Stromal cell of bone marrow (primary cell): ENCODE results near the gene SUCNR1.
A peak's percentile ranks its signal among the peaks of the same experiment; 100 is the strongest.
"Not testable (repeated sequence)": the region's sequence is repeated elsewhere in the genome, so short reads cannot be mapped to it uniquely, and the experiment has no call there.

Experiments used
- DNase-seq: peaks from one replicate; pipeline ENCODE4 v3.0.0-alpha.2; 2012; ENCODE audit warnings: low read depth

The SUCNR1 gene

DNA sequence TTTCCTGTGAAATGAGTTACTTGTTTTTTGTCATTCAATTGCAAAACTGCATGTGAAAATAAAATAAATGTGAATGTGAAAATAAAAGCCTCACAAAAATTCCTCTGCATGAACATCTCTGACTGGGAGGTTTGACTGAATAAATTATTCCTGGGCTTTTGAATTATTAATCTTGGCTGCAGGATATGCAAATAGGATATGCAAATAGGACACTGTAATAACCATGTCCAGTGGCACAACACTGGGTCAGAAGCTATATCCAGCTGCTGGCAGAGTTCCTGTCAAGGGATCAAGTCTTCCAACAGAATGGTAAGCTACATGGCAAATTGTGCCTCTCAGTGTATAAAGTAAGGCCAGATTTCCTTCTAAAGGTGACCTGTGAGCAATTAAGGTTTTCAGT, at the start of gene SUCNR1:
Gene SUCNR1, plus strand, starts transcription at position 246 of the 400 bp plus-strand sequence. CDS start 6,250 bp downstream, outside the sequence.
- no peak for DNase-seq

DNA sequence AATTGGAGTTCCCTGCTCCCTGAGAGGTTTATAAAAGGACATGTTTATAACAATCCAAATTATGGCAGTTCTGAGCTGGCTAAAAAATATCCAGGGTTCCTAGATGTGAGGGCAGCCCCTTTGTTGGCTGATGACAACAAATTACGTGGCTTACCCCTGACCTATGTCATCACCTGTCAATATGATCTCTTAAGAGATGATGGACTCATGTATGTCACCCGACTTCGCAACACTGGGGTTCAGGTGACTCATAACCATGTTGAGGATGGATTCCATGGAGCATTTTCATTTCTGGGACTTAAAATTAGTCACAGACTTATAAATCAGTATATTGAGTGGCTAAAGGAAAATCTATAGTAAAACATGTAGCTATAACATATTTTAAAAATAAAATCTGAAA, 45.6 kb upstream of the SUCNR1 start:
- DNase-seq = no peak

GRCh38 chr3:151835751-151836525, 37.5 kb upstream of the SUCNR1 start:
- DNase-seq = no peak

DNA sequence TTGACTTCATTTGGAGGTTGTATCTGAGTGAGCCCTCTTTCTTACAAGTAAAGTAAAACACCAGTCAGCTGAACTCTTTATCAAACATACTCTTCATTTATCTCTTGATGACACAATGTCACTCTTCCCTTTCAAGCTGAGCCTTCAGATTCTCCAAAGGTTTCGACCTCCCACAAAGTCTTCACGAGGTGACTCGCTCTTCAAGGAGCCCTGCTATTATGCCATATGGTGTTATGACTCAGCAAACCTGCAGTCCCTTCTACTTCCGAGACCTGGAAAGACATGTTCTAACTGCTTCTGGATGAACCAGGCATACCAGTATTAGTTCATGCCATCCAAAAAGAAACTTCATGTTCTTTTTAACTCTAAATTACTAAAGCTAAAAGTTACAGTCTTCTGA, 36.4 kb upstream of the SUCNR1 start:
- no peak for DNase-seq

DNA sequence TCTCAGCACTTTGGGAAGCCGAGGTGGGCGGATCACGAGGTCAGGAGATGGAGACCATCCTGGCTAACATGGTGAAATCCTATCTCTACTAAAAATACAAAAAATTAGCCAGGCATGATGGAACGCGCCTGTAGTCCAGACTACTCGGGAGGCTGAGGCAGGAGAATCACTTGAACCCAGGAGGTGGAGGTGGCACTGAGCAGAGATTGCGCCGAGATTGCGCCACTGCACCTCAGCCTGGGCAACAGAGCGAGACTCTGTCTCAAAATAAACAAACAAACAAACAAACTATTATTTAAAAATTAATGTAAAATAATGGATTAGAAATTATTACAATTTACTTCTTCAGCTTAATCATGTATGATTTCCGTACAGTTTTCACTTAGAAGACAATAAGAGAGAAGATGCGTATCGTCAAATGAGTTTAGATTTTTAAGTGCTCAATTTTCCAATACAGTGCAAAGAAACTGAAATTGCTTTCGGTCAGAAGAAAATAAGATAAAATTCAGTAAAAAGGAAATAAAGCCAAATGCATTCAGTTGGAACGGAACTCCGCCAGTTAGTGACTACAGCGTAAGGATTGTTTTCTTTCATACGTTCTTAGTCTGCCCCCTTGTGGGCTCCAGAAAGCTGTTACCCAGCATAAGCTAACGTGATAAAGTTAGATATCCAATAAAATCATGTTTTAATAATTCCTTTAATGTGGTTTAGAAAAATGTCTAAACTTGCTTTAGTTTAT, 34.7 kb upstream of the SUCNR1 start:
- peak; percentile 81 for DNase-seq

DNA sequence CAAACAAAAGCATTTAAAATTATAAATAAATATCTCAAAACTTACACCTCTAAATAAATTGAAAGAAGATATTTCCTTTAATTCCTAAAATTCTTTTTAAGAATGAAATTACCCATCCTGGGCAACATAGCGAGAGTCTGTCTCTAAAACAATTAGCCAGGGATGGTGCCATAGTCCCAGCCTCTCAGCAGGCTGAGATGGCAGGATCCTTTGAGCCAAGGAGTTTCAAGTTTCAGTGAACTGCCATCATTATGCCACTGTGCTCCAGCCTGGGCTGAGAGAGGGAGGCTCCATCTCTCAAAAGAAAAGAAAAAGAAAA, 34.2 kb upstream of the SUCNR1 start:
- no peak for DNase-seq

GRCh38 chr3:151841801-151842200, 31.6 kb upstream of the SUCNR1 start:
- DNase-seq = no peak

GRCh38 chr3:151843275-151843674, 30.2 kb upstream of the SUCNR1 start:
- DNase-seq = no peak

- DNase-seq = no peak
Observed at GRCh38 chr3:151845306-151845905, 28.0 kb upstream of the SUCNR1 start.

DNA sequence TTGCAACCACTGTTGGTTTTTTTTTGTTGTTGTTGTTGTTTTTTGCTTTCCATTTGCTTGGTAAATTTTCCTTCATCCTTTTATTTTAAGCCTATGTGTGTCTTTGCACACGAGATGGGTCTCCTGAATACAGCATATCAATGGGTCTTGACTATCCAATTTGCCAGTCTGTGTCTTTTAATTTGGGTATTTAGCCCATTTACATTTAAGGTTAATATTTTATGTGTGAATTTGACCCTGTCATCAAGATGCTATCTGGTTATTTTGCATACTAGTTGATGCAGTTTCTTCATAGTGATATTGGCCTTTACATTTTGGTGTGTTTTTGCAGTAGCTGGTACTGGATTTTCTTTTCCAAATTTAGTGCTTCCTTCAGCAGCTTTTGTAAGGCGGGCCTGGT, 23.4 kb upstream of the SUCNR1 start:
- not testable (repeated sequence) for DNase-seq

GRCh38 chr3:151852074-151852811, 21.2 kb upstream of the SUCNR1 start:
- DNase-seq = no peak

DNA sequence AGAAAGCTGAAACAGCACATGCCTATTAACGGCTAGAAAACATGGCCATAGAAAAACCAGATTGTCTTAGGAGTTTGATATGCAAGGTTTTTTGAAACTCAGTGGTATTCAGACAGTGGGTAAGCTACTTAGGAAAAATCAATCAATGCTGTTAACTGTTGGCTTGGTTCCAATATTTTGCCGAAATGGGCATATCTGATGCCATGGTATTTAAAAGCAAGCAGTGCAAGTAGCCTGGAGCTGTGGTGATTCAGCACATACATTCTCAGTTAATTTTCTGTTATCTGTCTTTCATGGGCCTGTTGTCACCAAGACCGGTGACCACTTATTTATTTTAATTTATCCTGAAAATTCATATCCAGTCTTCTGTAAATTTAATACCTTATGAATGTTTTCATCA, 17.3 kb upstream of the SUCNR1 start:
- DNase-seq = no peak

DNA sequence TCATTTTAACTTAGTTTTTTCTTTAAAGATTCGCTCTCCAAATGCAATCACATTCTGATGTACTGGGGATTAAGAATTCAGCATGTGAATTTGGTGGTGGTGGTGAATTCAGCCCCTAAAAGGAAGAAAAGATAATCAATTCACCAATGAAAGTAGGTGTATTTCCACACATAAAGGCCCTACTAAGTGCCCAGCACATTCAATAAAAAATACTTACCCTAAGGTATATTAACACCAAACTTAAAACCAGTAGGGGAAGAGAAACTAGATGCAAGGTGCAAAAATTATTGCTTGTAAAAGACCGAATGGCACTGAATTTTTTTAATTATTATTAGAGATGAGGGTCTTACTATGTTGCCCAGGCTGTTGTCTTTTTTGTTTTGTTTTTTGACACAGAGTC, 16.8 kb upstream of the SUCNR1 start:
- DNase-seq = no peak

DNA sequence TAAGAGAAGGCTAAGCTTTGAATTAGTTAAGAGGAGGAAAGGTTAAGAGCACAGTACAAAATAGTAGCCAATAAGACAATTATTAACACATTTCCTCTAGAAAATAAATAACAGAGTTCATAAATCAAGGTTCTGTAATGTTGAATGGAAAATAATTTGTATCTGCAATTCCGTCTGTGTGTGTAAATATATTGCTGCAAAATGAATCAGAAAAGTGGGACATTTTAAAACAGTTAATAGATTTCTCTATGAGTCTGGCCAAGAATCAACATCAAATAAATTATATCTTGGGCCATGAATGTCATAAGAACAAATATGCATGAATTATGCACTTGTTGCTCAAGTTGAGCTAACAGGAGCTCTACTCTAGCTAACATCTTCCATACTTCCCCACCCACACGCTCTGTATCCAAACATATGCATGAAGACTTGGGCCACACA, 14.2 kb upstream of the SUCNR1 start:
- DNase-seq = no peak

DNA sequence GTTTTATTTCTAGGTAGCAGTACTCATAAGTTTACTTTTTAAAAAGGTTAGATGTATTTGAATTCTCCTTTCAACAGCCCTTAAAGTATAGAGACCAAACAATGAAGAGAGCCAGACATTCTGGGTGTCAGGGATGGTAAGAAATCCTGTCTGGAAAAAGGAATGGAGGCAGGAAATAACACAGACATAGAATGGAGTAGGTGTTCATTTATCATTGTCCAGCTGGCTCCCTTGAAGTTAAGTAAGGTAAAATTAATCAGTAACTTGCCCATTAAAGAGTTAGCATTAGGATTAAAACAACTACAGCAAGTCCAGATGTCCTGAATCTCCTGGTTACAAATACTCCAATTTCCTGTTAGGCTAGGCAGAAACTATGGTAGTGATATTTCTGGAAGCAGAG, 13.5 kb upstream of the SUCNR1 start:
- no peak for DNase-seq

GRCh38 chr3:151863611-151864010, 9.8 kb upstream of the SUCNR1 start:
- no peak for DNase-seq

GRCh38 chr3:151864423-151865101, 8.9 kb upstream of the SUCNR1 start:
- DNase-seq = peak; percentile 53

- no peak for DNase-seq
Observed at GRCh38 chr3:151866711-151867410, 6.6 kb upstream of the SUCNR1 start.

DNA sequence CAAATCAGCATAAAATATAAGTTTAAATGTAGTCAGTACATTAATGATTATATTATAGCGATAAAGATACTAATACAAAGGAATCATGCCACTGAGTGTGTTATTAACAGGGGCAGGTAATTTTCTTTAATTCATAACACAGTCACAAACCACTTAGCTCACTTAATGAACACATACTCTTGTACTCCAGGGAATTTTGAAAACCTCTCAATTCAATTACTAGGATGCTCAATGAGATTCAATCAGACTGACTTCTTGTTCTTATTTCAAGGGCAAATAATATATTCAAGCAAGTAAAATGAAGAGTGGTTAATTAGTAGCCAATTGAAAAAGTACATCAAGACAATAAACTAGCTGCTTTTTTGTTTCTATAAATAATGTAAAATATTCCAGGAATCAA, 5.8 kb upstream of the SUCNR1 start:
- no peak for DNase-seq

GRCh38 chr3:151869181-151869580, 4.3 kb upstream of the SUCNR1 start:
- no peak for DNase-seq
